ENCODE data around the gene TSHZ3.

GRCh38 chr19:31261019-31261602, 88.1 kb downstream of the TSHZ3 start:
- TF ChIP-seq CTCF (IDR thresholded peaks at IDR 0.05) (no peak), POLR2A (IDR thresholded peaks at IDR 0.05) (no peak), POLR2AphosphoS5 (IDR thresholded peaks at IDR 0.05) (no peak), EP300 (IDR thresholded peaks at IDR 0.05) (no peak)

Measured in suprapubic skin (tissue), 4 donors.